ENCODE data around the gene SORCS2.

DNA sequence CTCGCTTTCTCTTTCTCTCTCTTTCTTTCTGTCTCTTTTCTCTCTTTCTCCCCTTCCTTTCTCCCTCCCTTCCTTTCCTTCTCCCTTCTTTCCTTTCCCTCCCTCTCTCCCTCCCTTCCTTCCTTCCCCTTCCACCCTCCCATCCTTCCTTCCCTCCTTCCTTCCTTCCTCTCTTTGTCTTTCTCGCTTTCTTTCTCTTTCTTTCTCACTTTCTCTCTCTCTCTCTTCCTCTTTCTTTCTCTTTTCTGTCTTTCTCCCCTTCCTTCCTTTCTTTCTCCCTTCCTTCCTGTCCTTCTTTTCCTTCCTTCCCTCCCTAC is 2.1 kb upstream of the SORCS2 start:
- TF ChIP-seq EZH2phosphoT487 (IDR thresholded peaks at IDR 0.05; ENCODE audit: low read depth) (no peak), CTCF (IDR thresholded peaks at IDR 0.05; ENCODE audit: low read depth, low read length) (no peak)
